AG09319 (cell line): ENCODE results near the gene DHX58.

ENCODE experiments used
- DNase-seq: peaks from one replicate; pipeline ENCODE4 v3.0.0-alpha.2; 2010; ENCODE audit warnings: low read depth; ENCODE audit errors: extremely low read depth
- TF ChIP-seq, protein P1 (sequence below): IDR thresholded peaks from 2 replicates; pipeline ENCODE4 v1.5.1; 2011; ENCODE audit warnings: low read depth, mild to moderate bottlenecking, inconsistent platforms, low read length, moderate library complexity

The DHX58 gene

DNA sequence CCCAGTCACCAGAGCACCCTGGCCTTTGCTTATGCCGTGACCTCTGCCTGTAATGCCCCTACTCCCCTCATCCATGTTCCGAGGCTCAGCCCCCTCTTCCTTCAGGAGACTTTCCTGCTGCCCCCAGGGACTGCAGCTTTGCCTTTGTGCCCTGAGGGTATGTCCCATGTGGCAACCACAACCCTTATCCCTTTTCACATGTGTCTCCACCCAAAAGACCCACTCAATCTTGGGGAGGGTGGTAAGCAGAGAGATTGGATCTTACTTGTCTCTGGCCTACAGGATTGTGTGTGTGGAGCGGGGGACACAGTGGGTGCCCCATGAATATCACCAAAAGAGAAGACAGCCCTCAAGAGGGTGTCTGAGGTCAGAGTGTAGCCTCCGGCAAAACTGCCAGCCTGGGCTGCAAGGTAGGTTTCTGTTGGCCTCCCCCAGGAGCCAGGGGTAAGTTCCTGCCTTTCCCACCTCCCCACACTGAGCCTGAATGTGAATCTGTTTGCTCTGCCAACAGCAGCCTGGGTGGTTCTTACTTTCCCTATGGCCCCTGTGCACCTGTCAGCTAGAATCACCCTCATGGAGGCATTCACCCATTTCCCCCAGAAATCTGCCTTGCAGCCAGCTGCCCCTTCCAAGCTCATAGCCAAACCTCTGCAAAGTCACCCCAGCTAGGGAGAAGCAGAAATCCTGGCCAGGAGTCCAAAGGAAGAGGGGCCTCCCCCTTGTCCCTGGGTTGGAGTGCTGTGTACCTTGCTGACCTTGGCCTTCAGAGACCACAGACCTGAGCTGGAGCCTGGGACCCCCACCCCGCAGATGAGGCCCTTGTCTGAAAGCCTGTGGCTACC lies 50.6 kb downstream of the DHX58 start:
- DNase-seq = no peak
- TF ChIP-seq, protein P1, sequence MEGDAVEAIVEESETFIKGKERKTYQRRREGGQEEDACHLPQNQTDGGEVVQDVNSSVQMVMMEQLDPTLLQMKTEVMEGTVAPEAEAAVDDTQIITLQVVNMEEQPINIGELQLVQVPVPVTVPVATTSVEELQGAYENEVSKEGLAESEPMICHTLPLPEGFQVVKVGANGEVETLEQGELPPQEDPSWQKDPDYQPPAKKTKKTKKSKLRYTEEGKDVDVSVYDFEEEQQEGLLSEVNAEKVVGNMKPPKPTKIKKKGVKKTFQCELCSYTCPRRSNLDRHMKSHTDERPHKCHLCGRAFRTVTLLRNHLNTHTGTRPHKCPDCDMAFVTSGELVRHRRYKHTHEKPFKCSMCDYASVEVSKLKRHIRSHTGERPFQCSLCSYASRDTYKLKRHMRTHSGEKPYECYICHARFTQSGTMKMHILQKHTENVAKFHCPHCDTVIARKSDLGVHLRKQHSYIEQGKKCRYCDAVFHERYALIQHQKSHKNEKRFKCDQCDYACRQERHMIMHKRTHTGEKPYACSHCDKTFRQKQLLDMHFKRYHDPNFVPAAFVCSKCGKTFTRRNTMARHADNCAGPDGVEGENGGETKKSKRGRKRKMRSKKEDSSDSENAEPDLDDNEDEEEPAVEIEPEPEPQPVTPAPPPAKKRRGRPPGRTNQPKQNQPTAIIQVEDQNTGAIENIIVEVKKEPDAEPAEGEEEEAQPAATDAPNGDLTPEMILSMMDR = no peak

DNA sequence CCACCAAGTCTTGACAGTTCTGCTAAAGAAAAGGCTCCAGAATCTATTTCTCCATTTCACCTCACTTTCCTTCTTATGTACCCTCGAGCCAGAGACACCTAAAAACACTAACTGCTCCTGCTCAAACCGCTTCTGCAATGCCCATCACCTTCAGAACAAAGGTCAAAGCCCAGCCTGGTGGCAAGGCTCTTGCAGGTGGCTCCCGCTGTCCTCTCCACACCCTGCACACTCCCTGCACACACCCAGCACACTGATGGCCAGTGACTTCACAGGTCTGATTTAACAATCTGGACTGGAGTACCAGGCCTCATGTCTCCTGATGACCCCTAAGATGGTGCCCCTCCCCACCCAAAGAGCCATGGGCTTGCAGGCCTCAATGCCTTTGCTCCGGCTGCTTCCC lies 52.3 kb downstream of the DHX58 start:
- no peak for DNase-seq
- TF ChIP-seq, protein P1 = no peak

DNA sequence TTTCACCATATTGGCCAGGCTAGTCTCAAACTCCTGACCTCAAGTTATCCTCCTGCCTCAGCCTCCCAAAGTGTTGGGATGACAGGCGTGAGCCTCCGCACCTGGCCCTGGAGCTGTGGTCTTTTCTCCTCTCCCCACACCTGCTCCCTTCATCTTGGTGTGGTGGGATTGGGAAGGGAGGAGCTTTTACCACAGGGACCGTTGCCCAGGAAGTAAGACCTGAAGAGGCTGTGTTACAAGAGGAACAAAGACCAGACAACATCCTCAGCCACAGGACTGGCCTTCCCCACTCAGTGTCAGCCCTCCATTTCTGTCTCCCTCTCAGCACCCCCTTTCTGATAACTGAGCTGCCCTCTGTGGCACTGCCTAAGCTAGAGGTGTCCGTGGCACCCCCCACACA lies 52.7 kb downstream of the DHX58 start:
- TF ChIP-seq, protein P1 = no peak
- no peak for DNase-seq

DNA sequence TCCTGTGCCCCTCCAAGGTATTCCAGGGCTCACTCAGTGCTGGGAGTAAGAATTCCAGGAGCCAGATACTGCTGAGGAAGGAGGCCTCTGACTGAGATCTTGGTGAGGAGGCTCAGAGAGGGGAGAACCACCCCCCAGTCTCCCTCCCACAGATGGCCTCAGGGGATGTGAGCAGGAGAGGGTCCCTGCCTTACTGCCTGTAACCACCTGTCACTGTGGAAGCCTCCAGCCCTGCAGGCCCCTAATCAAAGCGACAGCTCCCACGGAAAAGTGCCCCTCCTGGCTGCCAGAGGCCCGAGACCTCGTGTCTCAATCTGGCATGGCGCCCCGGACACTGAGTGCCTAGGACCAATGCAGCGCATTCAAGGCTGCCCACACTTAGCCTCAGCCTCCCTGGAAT lies 54.5 kb downstream of the DHX58 start:
- TF ChIP-seq, protein P1 = no peak

DNA sequence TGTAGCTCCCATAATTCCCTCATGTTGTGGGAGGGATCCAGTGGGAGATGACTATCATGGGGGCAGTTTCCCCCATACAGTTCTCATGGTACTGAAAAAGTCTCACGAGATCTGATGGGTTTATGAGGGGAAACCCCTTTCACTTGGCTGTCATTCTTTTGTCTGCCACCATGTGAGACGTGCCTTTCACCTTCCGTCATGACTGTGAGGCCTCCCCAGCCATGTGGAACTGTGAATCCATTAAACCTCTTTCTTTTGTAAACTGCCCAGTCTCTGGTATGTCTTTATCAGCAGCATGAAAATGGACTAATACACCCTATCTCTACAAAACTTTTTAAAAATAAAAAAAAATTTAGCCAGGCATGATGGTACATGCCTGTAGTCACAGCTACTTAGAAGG lies 55.9 kb downstream of the DHX58 start:
- no peak for DNase-seq
- TF ChIP-seq, protein P1 = no peak

More for the DNA sequence above, 54.5 kb downstream of the DHX58 start:
- no peak for DNase-seq

DNA sequence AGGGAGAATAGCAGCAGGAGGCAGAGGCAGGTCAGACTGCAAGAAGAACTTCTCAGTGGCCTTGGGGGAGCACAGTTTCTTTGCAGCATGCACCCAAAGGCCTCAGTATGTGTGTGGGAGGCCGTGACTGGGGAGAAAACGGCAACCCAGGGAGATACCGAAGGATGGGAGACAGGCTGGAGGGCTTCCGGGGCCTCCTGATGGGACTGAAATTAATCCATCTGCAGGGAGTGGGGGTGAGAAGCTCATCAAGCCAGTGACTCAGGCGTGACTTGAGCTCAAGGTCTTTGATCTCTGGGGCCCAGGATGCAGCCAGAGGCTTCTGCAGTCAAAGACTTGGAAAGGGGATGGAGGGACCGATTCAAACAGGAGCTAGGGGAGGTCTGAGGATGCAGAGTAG lies 57.0 kb downstream of the DHX58 start:
- TF ChIP-seq, protein P1 = no peak
- no peak for DNase-seq

DNA sequence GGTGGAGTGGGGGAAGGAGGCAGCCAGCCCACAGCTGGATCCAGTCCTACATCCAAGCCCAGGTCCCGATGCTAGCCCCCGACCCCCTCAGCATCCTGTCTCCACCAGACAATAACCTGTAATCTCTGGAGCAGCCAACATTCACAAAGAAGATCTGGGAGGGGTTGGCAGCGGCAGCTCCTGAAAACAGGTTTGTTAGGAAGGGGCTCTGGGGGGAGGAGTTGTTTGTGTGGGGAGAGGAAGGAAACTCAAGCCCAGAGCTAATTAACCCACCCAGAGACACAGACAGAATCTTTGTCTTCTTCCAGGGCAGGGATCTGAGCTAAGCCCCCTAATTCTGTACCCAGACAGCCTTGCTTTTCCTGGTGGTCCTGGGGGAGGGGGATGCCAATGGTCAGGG lies 57.5 kb downstream of the DHX58 start:
- TF ChIP-seq, protein P1 = no peak
- DNase-seq = no peak
